ENCODE results near the gene ST14.
"Not testable (repeated sequence)": the region's sequence is repeated elsewhere in the genome, so short reads cannot be mapped to it uniquely, and the experiment has no call there.

ST14 gene

GRCh38 chr11:130209954-130210854 lies 50.6 kb downstream of the ST14 start:
- DNase-seq (ENCODE audit: low read depth) = no peak

- DNase-seq (ENCODE audit: low read depth) = no peak
These were observed 51.6 kb downstream of the ST14 start for GRCh38 chr11:130211144-130211543.

GRCh38 chr11:130211781-130212401 lies 52.3 kb downstream of the ST14 start:
- DNase-seq (ENCODE audit: low read depth) = no peak

GRCh38 chr11:130212431-130212961 lies 52.9 kb downstream of the ST14 start:
- DNase-seq (ENCODE audit: low read depth) = no peak

GRCh38 chr11:130213143-130213978 lies 53.8 kb downstream of the ST14 start:
- peak; percentile 58 for DNase-seq (ENCODE audit: low read depth)

- DNase-seq (ENCODE audit: low read depth) = no peak
These were observed 54.3 kb downstream of the ST14 start for GRCh38 chr11:130213979-130214281.

GRCh38 chr11:130214861-130215530 lies 55.4 kb downstream of the ST14 start:
- DNase-seq (ENCODE audit: low read depth) = no peak

GRCh38 chr11:130215531-130216220 lies 56.1 kb downstream of the ST14 start:
- no peak for DNase-seq (ENCODE audit: low read depth)

GRCh38 chr11:130216221-130216550 lies 56.6 kb downstream of the ST14 start:
- no peak for DNase-seq (ENCODE audit: low read depth)

GRCh38 chr11:130216591-130217132 lies 57.1 kb downstream of the ST14 start:
- no peak for DNase-seq (ENCODE audit: low read depth)

- DNase-seq (ENCODE audit: low read depth) = no peak
These were observed 57.8 kb downstream of the ST14 start for GRCh38 chr11:130217133-130218031.

GRCh38 chr11:130218501-130219070 lies 59.0 kb downstream of the ST14 start:
- no peak for DNase-seq (ENCODE audit: low read depth)

GRCh38 chr11:130219148-130219547 lies 59.6 kb downstream of the ST14 start:
- no peak for DNase-seq (ENCODE audit: low read depth)

- DNase-seq (ENCODE audit: low read depth) = no peak
These were observed 60.9 kb downstream of the ST14 start for GRCh38 chr11:130220311-130221035.

- DNase-seq (ENCODE audit: low read depth) = no peak
These were observed 63.8 kb downstream of the ST14 start for GRCh38 chr11:130223291-130223971.

- no peak for DNase-seq (ENCODE audit: low read depth)
These were observed 67.8 kb downstream of the ST14 start for GRCh38 chr11:130227373-130227772.

- DNase-seq (ENCODE audit: low read depth) = not testable (repeated sequence)
These were observed 73.9 kb downstream of the ST14 start for GRCh38 chr11:130233486-130233885.

GRCh38 chr11:130233888-130234287 lies 74.3 kb downstream of the ST14 start:
- not testable (repeated sequence) for DNase-seq (ENCODE audit: low read depth)
